ENCODE data around the gene POTEF.
"Not testable (repeated sequence)": the region's sequence is repeated elsewhere in the genome, so short reads cannot be mapped to it uniquely, and the experiment has no call there.

The POTEF gene

DNA sequence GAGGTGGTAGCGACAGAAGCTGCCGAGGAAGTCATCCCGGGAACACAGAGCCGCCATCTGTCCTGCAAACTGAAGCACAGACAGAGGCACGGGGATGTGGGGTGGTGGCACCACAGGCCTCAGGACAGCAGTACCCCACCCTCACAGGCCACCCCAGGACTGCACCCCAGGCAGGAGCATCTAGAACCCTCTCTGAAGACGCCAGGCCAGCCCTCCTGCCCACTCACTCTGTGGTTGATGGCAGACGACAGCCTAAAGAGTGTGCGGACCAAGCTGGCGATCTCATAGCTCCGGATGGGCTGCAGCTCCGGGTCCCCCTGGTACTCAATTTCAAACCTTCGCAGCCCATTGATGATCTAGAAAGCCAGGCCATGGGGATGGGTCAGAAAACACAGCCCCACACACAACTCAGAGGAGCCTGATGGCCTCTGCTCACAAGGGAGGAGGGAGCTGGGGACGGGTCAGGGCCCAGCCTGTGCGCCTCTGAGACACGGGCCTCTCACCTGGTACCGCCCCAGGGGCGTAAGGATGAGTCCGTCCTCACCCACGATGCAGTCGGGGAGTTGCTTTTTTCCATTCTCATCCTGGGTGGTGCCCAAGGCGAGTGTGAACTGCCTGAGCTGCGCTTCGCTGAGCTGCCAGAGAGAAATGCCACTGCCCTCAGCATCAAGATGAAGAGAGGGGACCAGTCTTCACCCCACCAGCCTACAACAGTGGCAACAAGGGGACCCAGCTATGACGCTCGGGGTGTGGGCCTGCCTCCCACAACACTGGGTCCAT, 24.0 kb upstream of the POTEF start:
- DNase-seq, result no peak

DNA sequence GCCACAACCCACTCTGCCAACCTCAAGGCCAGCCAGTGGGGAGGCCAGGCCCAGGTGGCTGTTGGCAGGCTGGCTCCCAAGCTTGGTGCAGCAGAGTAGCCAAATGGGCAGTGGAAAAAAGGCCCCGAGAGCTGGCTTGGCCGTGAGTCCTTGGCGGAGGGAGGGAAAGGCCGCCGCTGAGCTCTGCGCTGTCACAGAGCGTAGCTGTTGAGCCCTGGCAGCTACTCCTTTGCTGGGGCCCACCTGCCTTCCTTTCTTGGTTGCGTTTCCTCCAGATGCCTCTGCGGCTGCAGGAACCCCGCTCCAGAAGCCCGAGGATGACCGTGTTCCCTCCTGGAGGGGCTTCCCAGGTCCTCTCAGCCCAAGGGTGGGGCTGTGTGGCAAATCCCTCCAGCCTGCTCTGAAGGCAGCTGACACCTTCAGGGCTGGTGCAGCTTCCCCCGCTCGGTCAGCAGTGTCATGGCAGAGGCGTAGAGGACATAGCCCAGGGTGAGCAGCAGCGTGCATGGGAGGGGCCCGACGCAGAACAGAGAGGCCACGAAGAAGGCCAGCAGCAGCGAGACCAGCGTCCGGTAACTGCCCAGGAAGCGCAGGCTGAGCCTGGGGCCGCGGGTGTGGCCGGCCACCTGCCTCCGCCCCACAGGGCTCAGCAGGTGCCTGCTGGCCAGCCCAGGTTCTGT, 23.3 kb upstream of the POTEF start:
- not testable (repeated sequence) for DNase-seq

DNA sequence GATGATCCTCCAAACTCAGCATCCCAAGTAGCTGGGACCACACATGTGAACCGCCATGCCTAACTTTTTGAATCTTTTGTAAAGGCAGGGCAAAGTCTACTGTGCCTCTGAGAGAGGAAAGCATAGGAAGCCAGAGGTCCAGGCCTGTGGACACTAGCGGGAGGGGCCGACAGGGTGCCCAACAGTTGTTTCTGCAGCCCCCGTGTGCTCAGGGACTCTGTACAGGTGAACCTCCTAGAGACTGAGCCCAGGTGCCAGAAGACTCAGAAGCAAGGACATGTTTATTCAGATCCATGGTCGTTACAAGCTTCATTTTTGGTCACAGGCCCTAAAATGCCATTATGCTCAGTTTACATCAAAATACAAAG, 22.1 kb upstream of the POTEF start:
- DNase-seq, result not testable (repeated sequence)

DNA sequence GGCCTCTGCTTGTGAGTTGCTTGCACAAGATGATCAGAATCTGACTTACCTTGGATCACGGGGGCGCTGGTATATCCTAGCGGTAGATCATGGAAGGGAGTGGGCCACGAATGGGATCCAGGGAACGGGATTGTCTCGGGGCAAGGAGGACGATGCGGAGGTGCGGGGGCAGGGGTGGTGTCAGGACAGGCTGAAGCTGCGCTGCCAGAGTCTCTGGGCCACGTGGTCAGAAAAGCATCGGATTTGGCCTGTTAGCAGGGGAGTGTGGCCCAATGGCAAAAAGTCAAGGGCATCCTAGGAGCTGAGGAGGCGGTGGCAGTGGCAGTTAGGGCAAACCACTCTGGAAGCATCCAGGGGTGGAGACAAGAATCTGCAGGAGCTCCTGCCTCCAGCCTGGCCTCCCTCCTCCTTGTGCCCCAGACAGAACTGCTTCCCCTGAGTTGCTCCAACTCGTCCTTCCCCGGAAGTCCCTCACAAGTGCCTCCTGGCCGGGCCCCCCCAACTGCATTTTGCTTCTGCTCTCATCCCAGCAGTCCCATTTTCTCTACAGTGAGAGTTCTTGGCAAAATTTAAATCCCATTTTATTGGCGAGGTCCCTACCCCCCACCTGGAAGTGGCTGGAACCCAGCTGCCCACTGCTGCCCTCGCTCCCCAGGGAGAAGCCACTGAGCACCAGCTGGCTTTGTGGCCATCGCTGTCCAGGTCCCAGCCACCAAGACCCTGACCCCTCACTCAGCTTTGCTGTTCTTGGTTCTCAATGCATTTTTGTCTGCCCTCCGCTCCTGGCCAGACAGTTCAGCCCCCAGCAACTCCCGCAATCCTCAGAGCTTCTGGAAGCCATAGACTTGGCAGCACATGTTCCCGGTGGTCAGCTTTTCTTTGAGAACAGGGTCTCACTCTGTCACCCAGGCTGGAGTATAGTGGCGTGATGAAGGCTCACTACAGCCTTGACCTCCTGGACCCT, 21.4 kb upstream of the POTEF start:
- DNase-seq, result no peak

DNA sequence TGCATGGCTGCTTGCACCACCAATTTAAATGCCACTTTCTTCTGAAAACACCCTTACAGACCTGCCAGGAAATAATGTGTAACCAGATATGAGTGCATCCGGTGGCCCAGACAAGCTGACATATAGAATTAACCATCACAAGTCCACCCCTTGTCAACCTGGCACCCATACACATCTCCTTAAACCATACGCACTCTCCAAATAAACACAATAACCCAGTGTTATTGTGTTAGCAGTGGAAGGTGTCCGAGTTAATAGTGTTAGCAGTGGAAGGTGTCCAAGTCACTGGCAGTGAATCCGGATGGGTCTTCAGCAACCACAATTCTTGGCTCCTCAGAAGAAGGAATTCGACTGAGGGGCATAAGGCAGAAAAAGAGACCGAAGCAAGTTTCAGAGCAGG, 19.5 kb upstream of the POTEF start:
- not testable (repeated sequence) for DNase-seq

DNA sequence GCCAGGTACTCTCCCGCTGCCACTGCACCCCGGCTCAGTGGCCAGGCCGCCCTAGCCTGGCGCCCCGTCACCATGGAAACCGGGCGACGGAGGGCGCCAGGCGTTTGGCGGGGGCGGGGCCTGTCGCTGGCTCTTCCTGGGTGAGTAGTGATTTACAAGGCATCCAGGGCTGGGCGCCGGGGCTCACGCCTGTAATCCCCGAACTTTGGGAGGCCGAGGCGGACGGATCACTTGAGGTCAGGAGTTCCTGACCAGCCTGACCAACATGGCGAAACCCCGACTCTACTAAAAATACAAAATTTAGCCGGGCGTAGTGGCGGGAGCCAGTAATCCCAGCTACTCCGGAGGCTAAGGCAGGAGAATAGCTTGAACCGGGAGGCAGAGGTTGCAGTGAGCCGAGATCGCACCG, 16.0 kb upstream of the POTEF start, which contains the start of gene CCDC74B:
Gene CCDC74B (minus strand): TSS at position 107 of the 409 bp plus-strand sequence. CDS start 116 bp downstream, outside the sequence.
- DNase-seq, result not testable (repeated sequence)

DNA sequence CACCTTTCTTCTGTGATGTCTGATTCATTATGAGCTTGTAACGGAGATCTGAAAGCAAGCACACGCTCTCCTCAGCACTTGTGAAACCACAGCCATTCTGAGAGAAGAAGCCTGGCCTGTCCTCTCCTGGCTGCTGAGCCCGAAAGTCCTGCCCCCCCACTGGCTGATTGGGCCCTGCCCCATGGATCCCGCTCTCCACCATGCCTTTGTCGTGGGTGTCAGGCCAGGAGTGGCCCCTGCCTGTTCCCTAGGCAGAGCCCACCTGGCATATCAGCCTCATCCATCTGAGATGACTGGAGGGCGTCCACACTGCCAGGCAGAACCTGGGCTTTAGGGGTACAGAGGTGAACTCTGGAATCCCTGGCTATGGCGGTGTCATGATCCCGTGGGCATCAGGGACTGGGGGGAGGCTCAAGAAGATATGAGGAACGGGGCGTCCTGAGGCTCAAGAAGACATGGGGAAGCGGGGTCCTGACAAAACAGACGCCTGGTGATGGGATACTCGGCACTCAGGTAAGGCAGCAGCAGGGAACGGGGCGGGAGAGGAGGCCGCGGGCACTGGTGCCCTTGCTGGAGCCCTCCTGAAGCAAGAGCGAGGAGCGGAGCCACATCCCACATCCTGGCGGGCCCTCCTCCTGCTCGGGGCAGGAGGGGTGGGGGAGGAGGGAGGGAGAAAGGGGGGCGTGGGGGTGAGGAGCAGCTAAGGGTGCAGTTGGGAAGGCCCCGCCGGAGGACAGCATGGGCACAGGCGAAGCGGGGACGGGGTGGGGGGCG, 14.4 kb upstream of the POTEF start:
- not testable (repeated sequence) for DNase-seq

DNA sequence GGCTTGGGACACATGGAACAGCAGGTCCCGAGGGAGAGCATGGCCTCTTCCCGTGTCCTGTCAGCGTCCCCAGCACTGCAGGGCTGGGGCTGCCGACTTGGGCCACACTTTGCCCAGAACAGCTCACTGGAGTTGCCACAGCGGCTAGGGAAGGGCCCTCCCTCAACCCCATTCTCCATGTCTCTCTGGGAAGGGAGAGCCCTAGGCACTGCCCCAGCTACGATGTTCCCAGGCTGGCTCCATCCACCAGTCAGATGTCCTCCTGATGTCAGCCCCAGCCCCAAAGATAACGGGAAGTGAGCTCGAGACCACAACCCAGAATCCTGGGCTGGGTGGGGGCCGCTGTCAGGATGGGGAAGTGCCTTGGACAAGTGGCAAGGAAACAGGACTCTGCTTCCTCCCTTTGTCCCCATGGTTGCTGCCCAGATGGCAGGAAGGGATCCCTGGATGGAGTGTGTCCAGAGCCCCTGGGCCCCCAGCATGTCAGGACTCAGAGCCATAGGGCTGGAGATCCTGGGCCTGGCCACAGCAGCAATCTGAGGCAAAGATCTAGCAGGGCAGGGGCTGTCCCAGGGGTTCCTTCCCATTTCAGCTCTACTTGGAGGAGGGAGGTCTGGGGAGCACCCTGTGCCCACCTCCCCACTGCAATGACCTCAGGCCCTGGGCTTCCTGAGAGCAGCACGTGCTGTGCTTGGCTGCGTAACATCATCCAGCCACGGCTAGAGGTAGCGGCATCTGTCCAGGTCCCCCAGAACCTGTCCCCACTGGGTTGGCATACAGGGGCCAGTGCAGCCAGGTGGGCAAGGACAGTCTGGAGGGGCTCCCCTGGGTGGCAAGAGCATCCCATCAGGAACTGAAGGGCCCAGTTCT, 13.6 kb upstream of the POTEF start:
- DNase-seq, result not testable (repeated sequence)

DNA sequence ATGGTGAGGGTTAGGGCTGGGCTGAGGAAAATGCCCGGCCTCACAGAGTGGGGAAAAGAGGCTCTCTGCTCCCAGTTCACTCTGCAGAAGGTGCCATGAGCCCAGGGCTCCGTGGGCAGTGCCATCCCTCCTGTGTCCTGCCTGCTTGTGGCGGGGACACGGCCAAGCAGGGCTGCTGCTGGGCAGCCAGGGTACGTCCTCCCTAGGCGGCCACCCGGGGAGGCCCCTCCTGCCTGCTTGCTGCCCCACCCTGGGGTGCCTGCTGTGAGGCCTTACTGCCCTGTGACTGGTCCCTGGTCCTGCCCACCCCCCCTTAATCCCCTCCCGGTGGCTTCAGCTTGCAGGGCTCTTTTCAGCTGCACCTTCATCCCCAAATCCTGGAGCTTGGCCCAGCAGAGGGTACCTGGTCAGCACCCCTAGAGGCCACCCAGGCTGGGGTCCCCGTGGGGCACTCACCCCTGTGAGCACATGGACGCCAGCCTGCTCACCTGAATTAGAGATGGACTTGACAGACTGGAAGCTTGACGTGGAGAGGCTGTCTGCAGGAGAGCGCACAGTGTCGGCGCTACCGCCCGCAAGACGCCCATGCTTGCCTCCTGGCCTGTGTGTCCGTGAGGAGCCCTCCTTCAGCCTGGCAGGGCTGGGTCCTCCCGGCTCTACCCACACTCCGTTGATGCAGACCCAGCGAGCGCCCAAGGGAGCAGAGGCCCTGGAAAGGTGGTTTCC, 12.8 kb upstream of the POTEF start:
- not testable (repeated sequence) for DNase-seq

DNA sequence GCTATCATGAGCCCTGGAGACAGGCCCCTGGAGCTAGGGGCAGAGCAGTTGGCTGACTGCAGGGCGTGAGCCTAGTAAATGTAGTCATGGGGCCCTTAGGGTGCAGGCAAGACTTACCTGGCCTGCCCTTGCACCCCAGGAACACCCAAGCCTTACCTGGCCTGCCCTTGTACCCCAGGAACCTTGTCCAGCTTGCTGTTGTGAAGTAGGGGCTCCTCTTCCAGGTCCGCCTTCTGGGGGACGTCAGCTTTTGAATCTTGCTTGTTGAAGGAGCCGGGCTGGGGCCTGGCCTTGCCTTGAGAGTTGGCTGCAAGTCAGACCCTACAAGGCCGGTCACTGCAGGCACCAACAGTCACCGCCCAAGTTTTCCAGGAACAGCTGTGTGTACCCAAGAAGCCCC, 12.0 kb upstream of the POTEF start:
- not testable (repeated sequence) for DNase-seq

DNA sequence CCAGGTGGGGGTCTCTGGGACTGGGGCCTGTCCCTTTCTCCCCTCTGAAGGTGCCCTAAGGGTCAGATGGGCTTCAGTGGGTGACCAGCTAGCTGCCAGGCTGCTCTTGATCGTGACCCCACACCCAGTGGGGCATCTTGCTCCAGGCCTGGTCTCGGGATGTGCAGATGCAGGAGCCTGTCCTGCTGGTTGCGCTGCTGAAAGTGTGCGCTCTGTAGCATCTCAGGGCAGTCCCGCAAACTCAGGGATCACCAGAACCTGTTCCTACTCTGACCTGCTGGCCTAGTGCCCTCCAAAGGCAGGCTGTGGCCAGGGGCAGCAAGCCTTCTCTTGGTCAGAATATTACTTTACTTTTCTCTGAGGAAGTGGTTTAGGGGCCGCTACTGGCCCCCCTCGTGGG, 11.5 kb upstream of the POTEF start:
- DNase-seq, result not testable (repeated sequence)

DNA sequence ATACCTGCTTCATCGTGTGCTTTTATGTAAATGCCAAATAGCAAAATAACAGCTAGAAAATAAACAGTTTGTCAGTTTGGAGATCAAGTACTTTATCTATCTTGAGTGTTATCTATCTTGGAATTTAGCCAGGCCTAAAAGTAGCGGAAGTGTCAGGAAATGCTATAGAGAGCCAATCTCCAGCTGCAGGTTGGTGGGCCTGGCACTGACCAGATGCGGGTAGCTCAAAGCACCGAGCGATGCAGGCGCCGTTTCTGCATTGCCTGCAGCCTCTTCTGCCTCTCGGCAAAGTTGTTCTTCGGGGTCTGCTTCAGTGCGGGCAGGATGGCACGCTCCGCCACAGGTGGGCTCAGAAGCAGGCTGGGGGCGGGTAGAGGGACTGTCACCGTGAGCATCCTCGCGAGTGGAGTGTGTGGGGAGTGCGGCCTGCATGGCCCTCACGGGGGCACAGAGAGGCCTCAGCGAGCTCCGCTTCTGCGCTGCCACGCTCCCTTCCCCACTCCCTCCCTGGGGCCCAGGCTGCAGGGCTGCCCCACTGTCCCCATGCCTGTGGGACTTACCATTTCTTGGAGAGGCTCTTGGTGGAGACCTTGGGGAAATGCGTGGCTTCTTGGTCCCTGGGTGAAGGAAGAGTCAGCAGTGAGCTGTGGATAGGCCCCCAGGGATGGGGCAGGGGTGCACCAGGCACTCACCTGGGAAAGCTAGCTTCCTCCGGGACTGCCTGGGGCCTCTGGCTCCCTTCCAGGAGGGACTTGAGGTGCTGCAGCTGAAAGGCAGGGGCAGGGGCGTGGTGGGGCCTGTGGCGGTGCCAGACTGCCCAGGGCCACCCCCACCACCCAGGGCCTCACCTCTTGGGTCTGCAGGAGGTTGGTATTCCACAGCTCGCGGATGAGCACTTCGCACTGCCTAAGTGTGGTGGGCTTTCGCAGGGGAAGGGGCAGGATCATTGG, 10.6 kb upstream of the POTEF start:
- DNase-seq, result not testable (repeated sequence)

DNA sequence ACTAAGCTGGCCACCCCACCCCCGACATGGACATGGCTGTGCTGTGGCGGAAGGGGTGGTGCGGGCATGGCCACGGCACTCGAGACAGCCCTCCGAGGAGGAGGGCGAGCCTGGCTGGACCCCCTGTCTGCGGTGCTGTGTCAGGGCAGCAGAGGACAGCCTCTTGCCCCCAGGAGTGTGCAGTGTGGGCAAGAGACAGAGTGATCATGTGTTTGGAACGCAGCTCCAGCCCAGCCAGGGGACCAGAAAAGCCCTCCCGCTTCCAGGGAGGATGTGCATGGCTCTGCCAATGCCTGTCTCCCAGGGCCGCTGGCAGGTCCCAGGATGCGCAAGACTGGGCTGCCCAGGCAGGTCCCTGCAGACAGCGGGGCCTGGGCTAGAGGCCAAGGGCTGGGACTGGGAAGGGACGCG, 9.8 kb upstream of the POTEF start:
- DNase-seq, result not testable (repeated sequence)

DNA sequence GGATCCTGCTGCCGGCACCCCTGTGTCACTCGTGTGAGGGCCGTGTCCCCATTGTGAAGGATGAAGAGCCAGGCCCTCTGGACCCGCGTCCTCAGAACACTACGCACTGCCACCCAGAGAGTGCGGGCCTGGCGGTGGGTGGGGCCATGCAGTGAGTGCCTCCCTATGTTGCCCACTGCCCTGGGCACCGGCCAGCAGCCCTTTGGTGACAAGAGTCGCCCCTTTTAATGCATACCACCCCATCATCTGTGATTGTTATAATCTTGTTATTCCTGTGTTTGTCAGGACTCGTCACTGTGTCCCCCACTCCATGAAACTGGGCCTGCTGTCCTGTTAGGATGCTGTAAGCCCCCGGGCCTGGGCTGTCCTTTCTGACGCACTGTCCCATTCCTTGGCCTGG, 9.3 kb upstream of the POTEF start:
- DNase-seq, result not testable (repeated sequence)

DNA sequence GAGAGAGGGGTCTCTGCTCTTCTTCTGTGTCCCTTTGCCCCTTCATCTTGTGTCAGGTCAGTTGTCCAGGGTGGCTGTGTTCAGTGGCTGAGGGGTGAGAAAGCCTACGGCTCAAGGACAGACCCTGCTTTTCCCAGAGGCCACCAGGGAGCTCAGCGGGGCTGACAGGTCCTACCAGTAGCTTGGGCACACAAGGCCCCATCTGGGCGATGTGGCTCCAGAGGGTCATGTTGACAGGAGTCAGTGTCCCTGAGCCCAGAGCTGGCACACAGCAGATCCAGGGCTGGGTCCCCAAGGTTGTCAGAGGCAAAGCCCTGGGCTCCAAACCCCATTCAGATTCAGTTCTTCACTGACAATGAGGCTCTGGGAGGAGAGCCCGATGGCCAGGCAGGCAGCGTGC, 8.1 kb upstream of the POTEF start:
- DNase-seq, result not testable (repeated sequence)

DNA sequence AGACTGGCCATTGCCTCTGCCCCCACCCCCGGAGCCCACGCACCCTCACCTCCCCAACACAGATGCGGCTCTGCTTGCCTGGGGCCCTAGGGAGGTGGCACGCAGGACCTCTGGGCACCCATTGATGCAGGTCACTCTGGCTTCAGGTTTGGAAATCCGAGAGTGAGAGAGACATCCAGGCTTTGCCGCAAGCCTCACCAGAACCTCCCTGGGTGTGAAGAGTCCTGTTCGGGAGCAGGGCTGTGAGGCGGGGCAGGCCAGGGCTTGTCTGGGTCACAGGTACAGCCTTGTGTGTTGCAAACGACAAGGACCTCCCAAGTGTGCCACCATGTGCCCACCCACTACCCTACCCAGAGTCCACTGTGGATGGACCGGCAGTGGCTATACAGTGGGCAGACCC, 7.5 kb upstream of the POTEF start:
- DNase-seq, result not testable (repeated sequence)

DNA sequence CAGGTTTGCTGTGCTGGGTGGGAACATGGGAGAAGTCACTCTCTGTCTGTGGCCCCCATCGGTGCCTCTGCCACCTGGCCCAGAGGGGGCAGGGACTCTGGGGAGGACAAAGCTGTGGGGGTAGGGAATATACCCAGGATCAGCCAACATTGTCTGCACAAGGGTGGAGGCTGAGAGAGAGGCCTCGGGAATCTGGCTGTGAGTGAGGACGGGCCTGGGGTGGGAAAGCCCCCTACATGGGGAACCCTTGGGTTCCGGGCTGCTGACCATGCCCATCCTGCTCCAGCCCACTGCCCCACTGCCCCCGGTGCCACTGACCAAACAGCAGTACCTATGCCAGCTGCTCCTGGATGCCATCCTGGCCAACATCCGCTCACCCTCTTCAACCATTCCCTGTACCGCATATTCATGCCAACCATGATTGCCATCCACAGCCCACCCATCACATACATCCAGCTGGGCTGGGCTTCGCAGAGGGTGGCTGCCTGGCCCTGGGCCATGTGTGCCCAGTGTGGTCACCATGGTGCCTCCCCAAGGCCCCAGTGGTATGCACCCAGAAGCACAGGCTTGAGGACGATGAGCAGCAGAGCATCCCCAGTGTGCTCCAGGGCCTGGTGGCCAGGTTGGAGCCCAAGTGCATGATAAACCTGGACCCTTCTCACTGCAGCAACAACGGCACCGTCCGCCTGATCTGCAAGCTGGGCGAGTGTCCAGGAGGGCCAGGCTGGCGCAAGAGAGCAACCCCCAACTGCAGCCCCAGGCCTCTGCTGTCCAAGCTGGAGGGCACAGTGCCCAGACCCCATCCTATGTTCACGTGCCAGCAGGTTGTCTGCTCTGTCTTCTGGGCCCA, 6.9 kb upstream of the POTEF start:
- no peak for DNase-seq

DNA sequence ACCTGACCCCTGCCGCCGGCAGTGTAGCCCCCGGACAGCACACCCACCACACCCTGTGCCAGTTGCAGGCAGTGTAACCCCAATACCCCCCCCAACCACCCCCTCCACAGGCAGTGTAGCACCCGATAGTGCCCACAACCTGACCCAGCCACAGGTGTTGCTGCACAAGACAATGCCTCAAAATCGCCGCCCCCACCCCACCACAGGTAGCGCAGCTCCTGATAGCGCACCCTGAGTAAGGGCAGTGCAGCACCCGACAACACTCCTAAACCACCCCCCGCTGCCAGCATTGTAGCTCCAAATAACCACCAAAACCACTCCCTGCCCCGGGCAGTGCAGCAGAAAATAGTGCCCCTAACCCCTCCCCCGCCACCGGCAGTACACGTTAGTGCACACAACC, 558 bp downstream of the POTEF start:
- DNase-seq, result not testable (repeated sequence)

All from bone marrow (tissue), 2 donors.